BLaER1 (cell line): ENCODE data around the gene TIMM44.

Experiments used
- H3K27ac ChIP-seq: shearing (Covaris generic); formaldehyde crosslinking; 2 replicates; pipeline ENCODE4 v1.8.1; 2022
- H3K27me3 ChIP-seq: shearing (Covaris generic); formaldehyde crosslinking; 2 replicates; pipeline ENCODE4 v1.8.1; 2022
- H3K36me3 ChIP-seq: shearing (Covaris generic); formaldehyde crosslinking; 2 replicates; pipeline ENCODE4 v1.8.1; 2022
- H3K4me1 ChIP-seq: shearing (Covaris generic); formaldehyde crosslinking; 2 replicates; pipeline ENCODE4 v1.8.1; 2022
- H3K4me2 ChIP-seq: shearing (Covaris generic); formaldehyde crosslinking; 2 replicates; pipeline ENCODE4 v1.8.1; 2022
- H3K4me3 ChIP-seq: shearing (Covaris generic); formaldehyde crosslinking; 2 replicates; pipeline ENCODE4 v1.8.1; 2022
- H3K9ac ChIP-seq: shearing (Covaris generic); formaldehyde crosslinking; 2 replicates; pipeline ENCODE4 v1.8.1; 2022
- H3K9me3 ChIP-seq: shearing (Covaris generic); formaldehyde crosslinking; 2 replicates; pipeline ENCODE4 v1.8.1; 2022
- H4K20me1 ChIP-seq: shearing (Covaris generic); formaldehyde crosslinking; 2 replicates; pipeline ENCODE4 v1.8.1; 2022
- Cebpa-rat ChIP-seq: shearing (Covaris generic); IDR thresholded peaks from 2 replicates; pipeline ENCODE4 v1.8.1; 2022

The TIMM44 gene

GRCh38 chr19:7953576-7953975 is 10.1 kb upstream of the TIMM44 start:
- Histone ChIP-seq H4K20me1 (0 out of 2 replicates have a peak, but pooled peaks cover 13% of the 10 kb centered on the region), H3K27me3 (no peaks in the 10 kb centered on the region), H3K4me1 (peaks cover 18% of the 10 kb centered on the region), H3K9me3 (no peaks in the 10 kb centered on the region), H3K4me3 (no peak overlapping the region), H3K27ac (no peak overlapping the region), H3K9ac (no peak overlapping the region), H3K4me2 (no peak overlapping the region), H3K36me3 (peaks cover 32% of the 10 kb centered on the region)
- no peak for TF ChIP-seq Cebpa-rat

- Histone ChIP-seq H3K4me3 (no peak overlapping the region), H3K4me2 (peak overlapping the region; percentile 30; the same call in 1 of the 2 replicates), H3K9ac (no peak overlapping the region), H3K27me3 (no peaks in the 10 kb centered on the region), H3K27ac (peak overlapping the region; percentile 15; the same call in 1 of the 2 replicates), H3K36me3 (peaks cover 26% of the 10 kb centered on the region), H3K4me1 (peaks cover 18% of the 10 kb centered on the region), H3K9me3 (no peaks in the 10 kb centered on the region), H4K20me1 (0 out of 2 replicates have a peak, but pooled peaks cover 8% of the 10 kb centered on the region)
- no peak for TF ChIP-seq Cebpa-rat
Observed at GRCh38 chr19:7953060-7953459, 9.6 kb upstream of the TIMM44 start.

DNA sequence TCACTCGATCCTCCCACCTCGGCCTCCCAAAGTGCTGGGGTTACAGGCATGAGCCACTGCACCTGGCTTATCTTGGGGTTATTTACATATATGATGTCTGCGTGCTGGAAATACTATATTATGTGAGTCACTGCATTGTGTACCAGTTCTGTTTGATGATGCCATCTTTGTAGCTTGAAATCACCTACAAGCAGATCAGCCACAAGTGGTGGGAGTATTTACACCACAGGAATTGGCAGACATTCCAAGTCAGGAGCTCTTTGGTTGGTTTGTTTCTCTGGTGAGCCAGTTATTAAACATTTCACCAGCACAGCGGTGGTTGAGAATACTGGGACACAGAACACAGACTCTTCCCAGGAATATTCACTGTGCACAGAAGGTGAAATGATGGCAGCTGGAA is 4.5 kb upstream of the TIMM44 start:
- H3K36me3 ChIP-seq = 0 out of 2 replicates have a peak, but pooled peaks cover 3% of the 10 kb centered on the region
- H3K4me2 ChIP-seq = no peak overlapping the region
- no peak overlapping the region for H3K27ac ChIP-seq
- no peak for TF ChIP-seq Cebpa-rat
- no peaks in the 10 kb centered on the region for H3K27me3 ChIP-seq
- no peak overlapping the region for H3K9ac ChIP-seq
- H4K20me1 ChIP-seq = peaks cover 6% of the 10 kb centered on the region; the same call in 1 of the 2 replicates
- peaks cover 13% of the 10 kb centered on the region for H3K4me1 ChIP-seq
- H3K4me3 ChIP-seq = no peak overlapping the region
- H3K9me3 ChIP-seq = no peaks in the 10 kb centered on the region

- TF ChIP-seq Cebpa-rat = no peak
- Histone ChIP-seq H4K20me1 (peaks cover 25% of the 10 kb centered on the region), H3K4me1 (peaks cover 26% of the 10 kb centered on the region), H3K27me3 (no peaks in the 10 kb centered on the region), H3K4me3 (peak overlapping the region; percentile 97), H3K9ac (peak overlapping the region; percentile 83), H3K4me2 (peak overlapping the region; percentile 83), H3K27ac (peak overlapping the region; percentile 87), H3K36me3 (peaks cover 29% of the 10 kb centered on the region), H3K9me3 (no peaks in the 10 kb centered on the region)
Observed at GRCh38 chr19:7944177-7944761, 803 bp upstream of the TIMM44 start.

DNA sequence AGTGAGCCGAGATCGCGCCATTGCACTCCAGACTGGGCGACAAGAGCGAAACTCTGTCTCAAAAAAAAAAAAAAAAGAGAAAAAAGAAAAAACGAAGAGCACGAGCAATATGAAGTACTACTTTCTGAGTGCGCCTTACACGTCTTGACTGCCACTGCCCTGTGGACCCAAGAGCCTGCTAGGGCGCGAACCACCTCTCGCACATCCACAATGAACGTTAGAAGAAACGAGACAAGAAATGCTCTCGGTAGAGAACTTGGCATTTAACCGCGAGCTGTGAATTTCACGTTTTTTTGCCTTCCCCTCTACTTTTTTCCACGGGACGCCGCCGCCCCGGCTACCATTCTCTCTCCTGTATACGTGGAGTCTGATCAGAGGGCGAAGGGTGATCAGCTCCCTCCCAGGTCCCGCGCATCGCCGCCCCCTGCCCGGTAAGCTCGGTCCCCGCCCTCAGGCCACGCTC is 454 bp downstream of the TIMM44 start:
- H3K27ac ChIP-seq = peak overlapping the region; percentile 97
- peaks cover 26% of the 10 kb centered on the region for H3K4me1 ChIP-seq
- peak overlapping the region; percentile 99 for H3K9ac ChIP-seq
- TF ChIP-seq Cebpa-rat = no peak
- peak overlapping the region; percentile 88 for H3K4me2 ChIP-seq
- H3K36me3 ChIP-seq = peaks cover 41% of the 10 kb centered on the region
- no peaks in the 10 kb centered on the region for H3K27me3 ChIP-seq
- H3K4me3 ChIP-seq = peak overlapping the region; percentile 97
- peaks cover 37% of the 10 kb centered on the region for H4K20me1 ChIP-seq
- H3K9me3 ChIP-seq = no peaks in the 10 kb centered on the region

- Histone ChIP-seq H3K4me3 (peak overlapping the region; percentile 97; the same call in 1 of the 2 replicates), H3K27me3 (no peaks in the 10 kb centered on the region), H3K36me3 (peaks cover 51% of the 10 kb centered on the region), H4K20me1 (peaks cover 47% of the 10 kb centered on the region), H3K9ac (peak overlapping the region; percentile 99; the same call in 1 of the 2 replicates), H3K27ac (no peak overlapping the region; the same call in 1 of the 2 replicates), H3K4me1 (peaks cover 26% of the 10 kb centered on the region), H3K9me3 (no peaks in the 10 kb centered on the region), H3K4me2 (peak overlapping the region; percentile 88)
- TF ChIP-seq Cebpa-rat = no peak
Observed at GRCh38 chr19:7941895-7942596, 1.4 kb downstream of the TIMM44 start.

- no peak for TF ChIP-seq Cebpa-rat
- Histone ChIP-seq H3K27me3 (no peaks in the 10 kb centered on the region), H3K36me3 (peaks cover 63% of the 10 kb centered on the region), H3K27ac (no peak overlapping the region), H3K4me1 (peaks cover 26% of the 10 kb centered on the region), H3K4me2 (no peak overlapping the region), H4K20me1 (peaks cover 59% of the 10 kb centered on the region), H3K9ac (0 out of 2 replicates have a peak overlapping the region, but pooled peaks have one; percentile 24), H3K4me3 (no peak overlapping the region), H3K9me3 (no peaks in the 10 kb centered on the region)
Observed at GRCh38 chr19:7940841-7941240, 2.6 kb downstream of the TIMM44 start.

- no peak overlapping the region for H3K4me3 ChIP-seq
- H3K4me1 ChIP-seq = peaks cover 21% of the 10 kb centered on the region
- TF ChIP-seq Cebpa-rat = no peak
- H3K4me2 ChIP-seq = no peak overlapping the region
- no peak overlapping the region for H3K9ac ChIP-seq
- peaks cover 89% of the 10 kb centered on the region for H4K20me1 ChIP-seq
- no peak overlapping the region for H3K27ac ChIP-seq
- H3K36me3 ChIP-seq = peaks cover 98% of the 10 kb centered on the region
- H3K9me3 ChIP-seq = no peaks in the 10 kb centered on the region
- no peaks in the 10 kb centered on the region for H3K27me3 ChIP-seq
Observed at GRCh38 chr19:7934766-7935165, 8.7 kb downstream of the TIMM44 start.

GRCh38 chr19:7933828-7934725 is 9.4 kb downstream of the TIMM44 start:
- Histone ChIP-seq H3K4me3 (no peak overlapping the region), H3K4me1 (peaks cover 28% of the 10 kb centered on the region), H3K9me3 (no peaks in the 10 kb centered on the region), H3K4me2 (no peak overlapping the region), H3K36me3 (peaks cover 92% of the 10 kb centered on the region), H3K9ac (no peak overlapping the region), H3K27me3 (no peaks in the 10 kb centered on the region), H4K20me1 (peaks cover 88% of the 10 kb centered on the region), H3K27ac (no peak overlapping the region)
- TF ChIP-seq Cebpa-rat = no peak
